Measurements from ENCODE around the gene ARPC2.

Gene ARPC2

DNA sequence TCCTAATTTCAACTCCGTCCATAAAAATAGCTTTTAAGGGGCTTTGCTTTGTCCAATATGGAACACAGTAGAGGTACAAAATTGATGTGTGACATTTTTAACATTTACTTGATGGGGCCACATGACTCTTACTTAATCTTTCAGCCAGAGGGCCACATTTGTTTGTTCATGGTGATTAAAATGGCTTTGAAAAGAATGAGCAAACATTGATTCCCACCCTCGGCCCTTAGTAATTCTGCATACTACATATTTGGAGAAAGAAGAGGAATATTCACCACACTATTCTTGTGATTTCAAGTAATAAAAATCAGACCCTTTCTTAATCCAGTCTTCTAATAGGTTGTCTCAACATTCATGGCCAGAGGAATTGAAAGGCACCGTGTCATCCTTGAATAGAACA is 17.5 kb downstream of the ARPC2 start:
- no peaks in the 10 kb centered on the region for H3K4me1 ChIP-seq (ENCODE audit: control insufficient read depth, low read depth, low read length)
- no peaks in the 10 kb centered on the region for H3K9me3 ChIP-seq (ENCODE audit: control insufficient read depth, low read depth, low read length)
- no peaks in the 10 kb centered on the region for H3K27me3 ChIP-seq (ENCODE audit: control insufficient read depth, insufficient read depth, low read length)
- no peak overlapping the region for H3K4me3 ChIP-seq (ENCODE audit: low read length)
- H3K36me3 ChIP-seq (ENCODE audit: control insufficient read depth, low read depth, low read length), result peaks cover 78% of the 10 kb centered on the region
- H3K9ac ChIP-seq (ENCODE audit: low read length), result no peak overlapping the region
- H3K27ac ChIP-seq (ENCODE audit: low read length), result no peak overlapping the region

DNA sequence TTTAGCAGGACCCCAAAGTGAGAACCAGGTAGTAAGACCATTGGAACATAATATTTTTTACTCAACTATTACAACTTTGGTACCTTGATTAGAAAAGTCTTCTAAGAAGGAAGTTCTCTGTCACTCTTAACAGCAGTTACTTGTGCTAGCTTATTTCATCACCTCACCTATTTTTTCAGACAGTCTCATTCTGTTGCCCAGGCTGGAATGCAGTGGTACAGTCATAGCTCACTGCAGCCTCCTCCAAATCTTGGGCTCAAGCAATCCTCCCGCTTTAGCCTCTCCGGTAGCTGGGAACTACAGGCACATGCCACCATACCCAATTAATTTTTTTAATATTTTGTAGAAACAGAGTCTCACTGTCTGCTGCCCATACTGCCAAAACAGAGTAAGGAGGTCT is 18.0 kb downstream of the ARPC2 start:
- Histone ChIP-seq H3K36me3 (ENCODE audit: control insufficient read depth, low read depth, low read length) (peaks cover 77% of the 10 kb centered on the region), H3K9ac (ENCODE audit: low read length) (no peak overlapping the region)

DNA sequence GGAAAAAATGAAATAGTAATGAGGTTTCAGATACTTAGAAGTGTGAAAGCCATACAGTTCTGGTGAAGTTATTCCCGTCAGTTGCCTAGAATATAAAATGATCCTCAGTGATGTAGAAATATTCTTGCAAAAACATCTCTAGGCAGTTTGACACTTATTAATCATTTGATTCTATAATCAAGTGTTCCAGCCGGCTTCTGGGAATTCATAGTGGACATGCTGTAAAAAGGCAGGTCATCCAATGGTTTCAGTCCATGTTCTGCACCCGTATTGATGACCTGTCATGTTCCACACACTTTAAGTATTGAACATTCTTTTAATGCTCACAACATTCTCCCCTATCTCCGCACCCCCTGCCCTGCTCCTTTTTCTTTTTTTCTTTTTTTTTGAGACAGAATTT is 19.8 kb downstream of the ARPC2 start:
- no peaks in the 10 kb centered on the region for H3K9me3 ChIP-seq (ENCODE audit: control insufficient read depth, low read depth, low read length)
- no peaks in the 10 kb centered on the region for H3K4me1 ChIP-seq (ENCODE audit: control insufficient read depth, low read depth, low read length)
- peaks cover 71% of the 10 kb centered on the region for H3K36me3 ChIP-seq (ENCODE audit: control insufficient read depth, low read depth, low read length)
- H3K4me3 ChIP-seq (ENCODE audit: low read length), result no peak overlapping the region
- no peak overlapping the region for H3K9ac ChIP-seq (ENCODE audit: low read length)
- no peaks in the 10 kb centered on the region for H3K27me3 ChIP-seq (ENCODE audit: control insufficient read depth, insufficient read depth, low read length)
- H3K27ac ChIP-seq (ENCODE audit: low read length), result no peak overlapping the region

More for the DNA sequence above, 18.0 kb downstream of the ARPC2 start:
- no peak overlapping the region for H3K27ac ChIP-seq (ENCODE audit: low read length)
- H3K4me3 ChIP-seq (ENCODE audit: low read length), result no peak overlapping the region
- no peaks in the 10 kb centered on the region for H3K9me3 ChIP-seq (ENCODE audit: control insufficient read depth, low read depth, low read length)
- no peaks in the 10 kb centered on the region for H3K4me1 ChIP-seq (ENCODE audit: control insufficient read depth, low read depth, low read length)
- no peaks in the 10 kb centered on the region for H3K27me3 ChIP-seq (ENCODE audit: control insufficient read depth, insufficient read depth, low read length)

DNA sequence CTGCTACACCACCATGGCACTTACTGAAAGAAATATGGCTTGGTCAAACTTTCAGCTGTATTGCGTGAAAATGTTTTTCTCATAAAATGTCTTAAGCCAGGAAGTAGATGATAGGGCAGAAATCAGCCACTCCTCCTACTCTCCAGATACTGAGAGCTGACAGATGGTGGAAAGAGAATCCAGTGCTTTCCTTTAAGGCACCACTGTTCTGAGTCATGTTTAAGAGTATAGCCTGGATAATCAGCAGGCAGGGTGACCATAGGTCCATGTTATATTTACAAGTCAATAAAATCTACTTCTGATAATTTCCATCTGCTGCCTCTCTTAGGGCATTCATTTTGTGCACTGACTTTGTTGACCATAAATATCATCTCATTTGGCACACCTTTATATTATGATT is 21.9 kb downstream of the ARPC2 start:
- Histone ChIP-seq H3K27ac (ENCODE audit: low read length) (no peak overlapping the region), H3K4me3 (ENCODE audit: low read length) (no peak overlapping the region), H3K36me3 (ENCODE audit: control insufficient read depth, low read depth, low read length) (peaks cover 81% of the 10 kb centered on the region), H3K4me1 (ENCODE audit: control insufficient read depth, low read depth, low read length) (no peaks in the 10 kb centered on the region), H3K9me3 (ENCODE audit: control insufficient read depth, low read depth, low read length) (no peaks in the 10 kb centered on the region), H3K9ac (ENCODE audit: low read length) (no peak overlapping the region), H3K27me3 (ENCODE audit: control insufficient read depth, insufficient read depth, low read length) (no peaks in the 10 kb centered on the region)

DNA sequence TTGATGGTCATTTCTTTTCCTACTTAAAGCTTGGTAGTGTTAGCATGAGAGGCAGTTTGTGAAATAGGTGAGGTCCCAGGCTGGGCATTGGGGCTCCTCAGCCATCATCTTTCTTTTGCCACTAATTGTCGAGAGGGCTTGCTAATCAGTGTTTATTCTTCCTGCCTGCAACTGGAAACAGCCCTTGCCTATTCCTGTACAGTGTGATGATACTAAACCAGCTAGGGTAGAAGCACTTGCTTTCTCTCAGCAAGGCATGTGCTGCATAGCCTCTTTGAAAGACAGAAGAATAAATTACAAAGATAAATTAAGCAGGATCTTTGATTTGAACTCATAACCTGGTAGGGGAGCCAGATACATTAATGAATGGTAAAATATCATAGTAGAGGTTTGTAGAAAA is 27.2 kb downstream of the ARPC2 start:
- Histone ChIP-seq H3K27ac (ENCODE audit: low read length) (no peak overlapping the region), H3K9ac (ENCODE audit: low read length) (no peak overlapping the region), H3K4me3 (ENCODE audit: low read length) (no peak overlapping the region), H3K4me1 (ENCODE audit: control insufficient read depth, low read depth, low read length) (no peaks in the 10 kb centered on the region), H3K27me3 (ENCODE audit: control insufficient read depth, insufficient read depth, low read length) (no peaks in the 10 kb centered on the region), H3K36me3 (ENCODE audit: control insufficient read depth, low read depth, low read length) (peaks cover 85% of the 10 kb centered on the region), H3K9me3 (ENCODE audit: control insufficient read depth, low read depth, low read length) (no peaks in the 10 kb centered on the region)

DNA sequence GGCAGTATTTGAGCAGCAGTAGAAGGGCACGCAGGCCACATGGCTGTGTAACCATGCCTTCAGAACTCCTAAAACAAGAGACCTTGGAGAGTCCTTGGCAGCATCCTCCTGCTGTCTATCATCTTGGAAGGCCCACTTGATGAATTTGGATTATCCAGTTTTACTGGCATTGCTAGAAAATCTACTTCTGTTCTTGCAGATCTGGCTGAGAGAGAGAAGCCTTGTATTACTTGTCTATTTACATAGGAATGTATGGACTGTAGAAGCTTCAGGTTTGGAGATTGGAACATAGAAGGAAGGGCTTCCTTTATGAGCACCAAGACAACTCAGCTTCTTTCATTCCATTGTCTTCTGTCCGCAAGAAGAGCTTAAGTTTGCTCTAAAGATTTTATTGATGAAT is 27.7 kb downstream of the ARPC2 start:
- no peak overlapping the region for H3K27ac ChIP-seq (ENCODE audit: low read length)
- H3K36me3 ChIP-seq (ENCODE audit: control insufficient read depth, low read depth, low read length), result peaks cover 87% of the 10 kb centered on the region
- no peaks in the 10 kb centered on the region for H3K27me3 ChIP-seq (ENCODE audit: control insufficient read depth, insufficient read depth, low read length)
- H3K9ac ChIP-seq (ENCODE audit: low read length), result no peak overlapping the region
- H3K4me1 ChIP-seq (ENCODE audit: control insufficient read depth, low read depth, low read length), result no peaks in the 10 kb centered on the region
- H3K4me3 ChIP-seq (ENCODE audit: low read length), result no peak overlapping the region
- no peaks in the 10 kb centered on the region for H3K9me3 ChIP-seq (ENCODE audit: control insufficient read depth, low read depth, low read length)

DNA sequence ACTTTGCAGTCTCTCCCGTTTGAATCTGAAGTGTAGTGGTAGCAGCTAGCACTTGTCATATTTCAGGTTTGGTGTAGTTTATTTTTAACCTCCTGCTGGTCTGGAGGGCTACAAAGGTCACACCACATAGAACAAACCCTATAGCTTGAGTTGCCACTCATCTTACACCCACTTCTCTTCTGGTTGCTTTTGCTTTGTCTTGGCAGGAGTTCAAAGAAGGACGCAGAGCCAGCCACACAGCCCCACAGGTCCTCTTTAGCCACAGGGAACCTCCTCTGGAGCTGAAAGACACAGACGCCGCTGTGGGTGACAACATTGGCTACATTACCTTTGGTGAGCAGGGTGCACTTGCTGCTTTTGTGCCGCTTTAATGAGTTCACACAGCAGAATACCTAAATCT is 28.2 kb downstream of the ARPC2 start:
- Histone ChIP-seq H3K9ac (ENCODE audit: low read length) (no peak overlapping the region), H3K36me3 (ENCODE audit: control insufficient read depth, low read depth, low read length) (peaks cover 87% of the 10 kb centered on the region), H3K27ac (ENCODE audit: low read length) (no peak overlapping the region), H3K27me3 (ENCODE audit: control insufficient read depth, insufficient read depth, low read length) (no peaks in the 10 kb centered on the region), H3K9me3 (ENCODE audit: control insufficient read depth, low read depth, low read length) (no peaks in the 10 kb centered on the region), H3K4me1 (ENCODE audit: control insufficient read depth, low read depth, low read length) (no peaks in the 10 kb centered on the region), H3K4me3 (ENCODE audit: low read length) (no peak overlapping the region)

DNA sequence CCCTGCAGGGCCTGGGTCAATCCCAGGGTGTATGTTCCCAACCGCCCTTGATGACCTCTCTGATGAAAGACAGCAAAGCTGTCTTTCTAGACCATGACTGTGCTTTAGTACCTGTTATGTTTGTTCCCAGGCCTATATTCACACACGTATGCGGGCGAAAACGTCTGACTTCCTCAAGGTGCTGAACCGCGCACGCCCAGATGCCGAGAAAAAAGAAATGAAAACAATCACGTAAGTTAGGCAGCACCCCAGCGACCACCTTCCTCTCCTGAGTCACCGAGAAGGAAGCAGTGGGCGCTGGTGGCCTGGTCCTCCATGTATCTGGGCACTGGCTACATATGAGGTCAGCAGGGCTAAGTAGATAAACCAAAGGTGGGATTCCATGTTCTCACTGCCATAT is 32.7 kb downstream of the ARPC2 start:
- Histone ChIP-seq H3K4me1 (ENCODE audit: control insufficient read depth, low read depth, low read length) (no peaks in the 10 kb centered on the region), H3K27me3 (ENCODE audit: control insufficient read depth, insufficient read depth, low read length) (no peaks in the 10 kb centered on the region), H3K36me3 (ENCODE audit: control insufficient read depth, low read depth, low read length) (peaks cover 95% of the 10 kb centered on the region), H3K9me3 (ENCODE audit: control insufficient read depth, low read depth, low read length) (no peaks in the 10 kb centered on the region), H3K9ac (ENCODE audit: low read length) (no peak overlapping the region), H3K4me3 (ENCODE audit: low read length) (no peak overlapping the region), H3K27ac (ENCODE audit: low read length) (no peak overlapping the region)

DNA sequence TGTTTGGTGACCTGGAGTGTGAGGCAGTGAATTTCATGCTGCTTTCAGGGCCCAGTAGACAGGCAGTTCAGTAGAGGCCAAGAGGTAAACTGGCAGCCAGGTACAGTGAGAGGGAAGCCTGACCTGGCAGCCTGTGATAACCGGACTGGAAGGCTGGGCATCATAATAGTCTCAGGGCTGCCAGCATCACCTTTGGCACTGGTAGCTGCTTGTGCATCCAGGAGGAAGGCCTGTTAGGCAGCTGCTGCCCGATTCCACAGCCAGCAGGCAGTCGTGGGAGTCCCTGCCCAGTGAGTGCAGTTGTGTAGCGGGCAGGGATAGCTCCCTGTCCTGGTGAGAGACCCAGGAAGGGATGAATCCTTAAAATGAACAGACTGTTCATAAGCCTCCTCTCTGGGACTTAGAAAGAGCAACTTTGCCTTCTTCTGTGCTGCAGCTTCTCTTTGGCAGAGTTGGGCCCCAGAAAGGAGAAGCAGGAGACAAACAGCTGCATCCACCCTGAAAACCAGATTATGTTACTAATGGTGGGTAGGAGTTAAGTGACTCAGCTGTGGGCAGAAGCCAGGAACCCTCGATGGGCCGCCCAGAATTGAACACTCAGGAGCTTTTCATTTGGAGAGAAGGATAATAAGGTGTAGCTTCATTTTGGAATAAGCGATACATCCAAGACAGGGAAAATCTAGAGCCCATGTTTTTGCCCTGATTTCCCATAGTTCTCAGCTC is 35.7 kb downstream of the ARPC2 start:
- no peaks in the 10 kb centered on the region for H3K4me1 ChIP-seq (ENCODE audit: control insufficient read depth, low read depth, low read length)
- no peak overlapping the region for H3K9ac ChIP-seq (ENCODE audit: low read length)
- no peak overlapping the region for H3K4me3 ChIP-seq (ENCODE audit: low read length)
- H3K36me3 ChIP-seq (ENCODE audit: control insufficient read depth, low read depth, low read length), result peaks cover 83% of the 10 kb centered on the region
- H3K9me3 ChIP-seq (ENCODE audit: control insufficient read depth, low read depth, low read length), result no peaks in the 10 kb centered on the region
- H3K27ac ChIP-seq (ENCODE audit: low read length), result no peak overlapping the region
- no peaks in the 10 kb centered on the region for H3K27me3 ChIP-seq (ENCODE audit: control insufficient read depth, insufficient read depth, low read length)

DNA sequence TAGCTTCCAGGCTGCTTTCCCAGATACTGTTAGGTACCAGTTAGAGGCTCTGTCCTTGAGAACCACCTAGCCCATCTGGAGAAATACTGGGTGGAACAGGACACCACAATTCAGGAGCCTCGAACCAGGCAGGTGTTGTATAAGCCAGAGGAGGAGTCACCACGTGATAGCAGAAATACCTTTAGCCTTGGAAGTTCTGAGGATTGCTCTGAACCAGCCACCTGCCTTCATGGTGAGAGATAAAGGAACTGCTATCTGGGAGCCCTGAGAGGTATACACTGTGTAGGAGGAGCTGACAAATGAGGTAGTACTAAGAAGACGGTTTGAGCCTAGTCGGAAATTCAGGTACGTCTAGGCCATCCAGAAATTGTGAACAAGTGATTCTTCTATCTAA is 36.2 kb downstream of the ARPC2 start:
- Histone ChIP-seq H3K4me3 (ENCODE audit: low read length) (no peak overlapping the region), H3K36me3 (ENCODE audit: control insufficient read depth, low read depth, low read length) (peaks cover 78% of the 10 kb centered on the region), H3K9me3 (ENCODE audit: control insufficient read depth, low read depth, low read length) (no peaks in the 10 kb centered on the region), H3K27ac (ENCODE audit: low read length) (no peak overlapping the region), H3K9ac (ENCODE audit: low read length) (no peak overlapping the region), H3K27me3 (ENCODE audit: control insufficient read depth, insufficient read depth, low read length) (no peaks in the 10 kb centered on the region), H3K4me1 (ENCODE audit: control insufficient read depth, low read depth, low read length) (no peaks in the 10 kb centered on the region)

DNA sequence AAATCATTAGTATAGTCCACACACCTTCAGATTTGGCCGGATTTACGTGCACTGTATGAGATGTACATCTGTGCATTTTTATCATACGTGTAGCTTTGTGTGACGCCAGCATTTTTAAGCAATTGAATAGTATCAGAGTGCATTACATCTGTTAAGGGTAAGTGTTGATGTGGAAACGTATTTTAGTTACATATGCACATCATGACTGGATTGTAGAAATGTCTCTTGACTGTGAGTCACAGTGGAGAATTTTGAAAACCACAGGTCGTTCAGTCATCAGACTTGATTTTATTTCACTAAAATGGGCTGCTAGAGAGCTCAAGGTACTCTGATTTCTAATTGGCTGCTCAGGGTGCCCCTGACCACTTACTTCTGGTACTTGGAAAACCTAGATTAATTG is 38.5 kb downstream of the ARPC2 start:
- H3K36me3 ChIP-seq (ENCODE audit: control insufficient read depth, low read depth, low read length), result peaks cover 56% of the 10 kb centered on the region
- H3K4me1 ChIP-seq (ENCODE audit: control insufficient read depth, low read depth, low read length), result no peaks in the 10 kb centered on the region

DNA sequence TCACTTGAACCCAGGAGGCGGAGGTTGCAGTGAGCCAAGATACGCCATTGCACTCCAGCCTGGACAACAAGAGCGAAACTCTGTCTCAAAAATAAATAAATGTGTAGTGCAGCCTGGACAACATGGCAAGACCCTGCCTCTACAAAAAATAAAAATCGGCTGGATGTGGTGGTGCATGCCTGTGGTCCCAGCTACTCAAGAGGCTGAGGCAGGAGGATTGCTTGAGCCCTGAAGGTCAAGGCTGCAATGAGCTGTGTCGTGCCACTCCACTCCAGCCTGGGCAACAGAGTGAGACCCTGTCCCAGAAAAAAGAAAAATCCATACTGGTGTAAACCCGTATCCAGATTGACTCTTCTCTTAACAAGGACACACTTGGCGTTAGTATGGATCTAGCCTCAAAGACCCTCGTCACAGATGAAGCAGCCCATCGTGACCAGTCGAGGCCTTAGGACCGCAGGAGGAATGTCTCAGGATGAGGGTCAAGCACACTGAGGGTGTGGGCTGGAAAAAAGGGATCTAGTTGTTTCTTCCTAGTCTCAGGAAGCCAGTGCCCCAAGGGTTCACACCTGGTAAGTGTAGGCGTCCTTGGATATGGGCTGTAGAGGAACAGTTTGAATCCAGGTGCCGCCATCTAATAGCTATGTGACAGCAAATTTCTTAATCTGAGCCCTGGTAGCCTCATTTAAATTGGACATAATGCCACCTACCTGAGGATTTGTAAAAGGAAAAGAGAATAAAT is 39.8 kb downstream of the ARPC2 start:
- H3K9ac ChIP-seq (ENCODE audit: low read length), result no peak overlapping the region
- peaks cover 42% of the 10 kb centered on the region for H3K36me3 ChIP-seq (ENCODE audit: control insufficient read depth, low read depth, low read length)
- H3K27ac ChIP-seq (ENCODE audit: low read length), result no peak overlapping the region
- H3K4me3 ChIP-seq (ENCODE audit: low read length), result no peak overlapping the region
- no peaks in the 10 kb centered on the region for H3K9me3 ChIP-seq (ENCODE audit: control insufficient read depth, low read depth, low read length)
- no peaks in the 10 kb centered on the region for H3K27me3 ChIP-seq (ENCODE audit: control insufficient read depth, insufficient read depth, low read length)
- peaks cover 8% of the 10 kb centered on the region for H3K4me1 ChIP-seq (ENCODE audit: control insufficient read depth, low read depth, low read length)

More for the DNA sequence above, 38.5 kb downstream of the ARPC2 start:
- Histone ChIP-seq H3K4me3 (ENCODE audit: low read length) (no peak overlapping the region), H3K9me3 (ENCODE audit: control insufficient read depth, low read depth, low read length) (no peaks in the 10 kb centered on the region), H3K27me3 (ENCODE audit: control insufficient read depth, insufficient read depth, low read length) (no peaks in the 10 kb centered on the region), H3K27ac (ENCODE audit: low read length) (no peak overlapping the region), H3K9ac (ENCODE audit: low read length) (no peak overlapping the region)
